Measurements from ENCODE around the gene ING5.

DNA sequence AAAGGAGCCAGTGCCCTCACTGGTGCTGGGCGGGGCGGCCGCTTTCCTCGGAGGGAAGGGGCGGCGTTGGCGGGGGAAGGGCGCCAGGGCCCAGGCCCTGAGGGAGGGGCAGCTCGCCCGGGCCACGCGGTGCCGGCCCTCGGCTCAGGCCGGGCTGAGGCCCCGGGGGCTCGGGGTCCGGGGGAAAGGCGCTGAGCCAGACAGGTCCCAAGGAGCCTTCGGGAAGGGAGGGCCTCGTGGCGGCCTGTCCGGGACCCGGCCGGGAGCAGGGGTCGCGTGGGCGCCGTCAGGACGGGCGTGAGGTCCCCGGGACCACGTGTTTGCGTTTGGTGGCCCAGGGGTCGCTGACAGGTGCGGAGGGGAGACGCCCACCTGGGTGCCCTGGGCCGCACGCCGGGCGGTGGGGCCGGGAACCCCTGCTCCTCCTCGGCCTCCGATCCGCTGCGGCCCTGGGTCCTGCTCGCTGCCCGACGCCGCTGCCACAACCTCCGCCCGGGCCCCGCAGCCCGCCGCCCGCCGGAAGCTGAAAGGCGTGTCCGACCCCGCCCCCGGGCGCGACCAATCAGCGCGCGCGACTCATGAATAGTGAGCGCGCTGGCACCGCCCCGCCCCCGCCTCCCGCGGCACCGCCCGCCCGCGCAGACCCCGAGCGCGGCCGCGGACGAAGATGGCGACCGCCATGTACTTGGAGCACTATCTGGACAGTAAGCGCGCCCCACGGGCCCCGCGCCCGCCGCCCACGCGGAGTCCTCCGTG, at the start of gene ING5:
- TF ChIP-seq, protein P1, sequence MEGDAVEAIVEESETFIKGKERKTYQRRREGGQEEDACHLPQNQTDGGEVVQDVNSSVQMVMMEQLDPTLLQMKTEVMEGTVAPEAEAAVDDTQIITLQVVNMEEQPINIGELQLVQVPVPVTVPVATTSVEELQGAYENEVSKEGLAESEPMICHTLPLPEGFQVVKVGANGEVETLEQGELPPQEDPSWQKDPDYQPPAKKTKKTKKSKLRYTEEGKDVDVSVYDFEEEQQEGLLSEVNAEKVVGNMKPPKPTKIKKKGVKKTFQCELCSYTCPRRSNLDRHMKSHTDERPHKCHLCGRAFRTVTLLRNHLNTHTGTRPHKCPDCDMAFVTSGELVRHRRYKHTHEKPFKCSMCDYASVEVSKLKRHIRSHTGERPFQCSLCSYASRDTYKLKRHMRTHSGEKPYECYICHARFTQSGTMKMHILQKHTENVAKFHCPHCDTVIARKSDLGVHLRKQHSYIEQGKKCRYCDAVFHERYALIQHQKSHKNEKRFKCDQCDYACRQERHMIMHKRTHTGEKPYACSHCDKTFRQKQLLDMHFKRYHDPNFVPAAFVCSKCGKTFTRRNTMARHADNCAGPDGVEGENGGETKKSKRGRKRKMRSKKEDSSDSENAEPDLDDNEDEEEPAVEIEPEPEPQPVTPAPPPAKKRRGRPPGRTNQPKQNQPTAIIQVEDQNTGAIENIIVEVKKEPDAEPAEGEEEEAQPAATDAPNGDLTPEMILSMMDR (IDR thresholded peaks at IDR 0.05; ENCODE audit: extremely low read depth in 1 of 2, insufficient read depth in 1 of 2, low read depth in 1 of 2, low read length in 2 of 2) = no peak
- TF ChIP-seq GATA2 (IDR thresholded peaks at IDR 0.05; ENCODE audit: insufficient read depth, insufficient read length, low read depth, low read length) = no peak

All from endothelial cell of umbilical vein (primary cell).